ENCODE data around the gene FBXO48.

GRCh38 chr2:68428126-68428525 is 39.0 kb downstream of the FBXO48 start:
- TF ChIP-seq ZNF792 (tag by site-specific recombination; IDR thresholded peaks at IDR 0.05) (no peak), TRIM28 (IDR thresholded peaks at IDR 0.05; ENCODE audit: borderline replicate concordance, low read length) (no peak), CTCF (tag by site-specific recombination; IDR thresholded peaks at IDR 0.05) (no peak), ZNF747 (tag by site-specific recombination; IDR thresholded peaks at IDR 0.05) (no peak), SP3 (tag by site-specific recombination; IDR thresholded peaks at IDR 0.05) (no peak), ZNF768 (tag by site-specific recombination; IDR thresholded peaks at IDR 0.05) (no peak), ZNF202 (tag by site-specific recombination; IDR thresholded peaks at IDR 0.05; ENCODE audit: borderline replicate concordance) (no peak), ZNF600 (tag by site-specific recombination; IDR thresholded peaks at IDR 0.05) (no peak)

Measured in HEK293 (cell line).